Upper lobe of left lung (tissue), 4 donors: ENCODE measurements around the gene RNF213.

Experiments
- POLR2A ChIP-seq, 4 donors: fragments of 450-650 bp; IDR thresholded peaks; one replicate each; pipeline ENCODE4 v1.5.1; 2016 to 2017; ENCODE audit warnings: antibody characterized with exemption in 4 of 4, mild to moderate bottlenecking in 2 of 4
- POLR2AphosphoS5 ChIP-seq, 2 donors: sonication (generic); formaldehyde crosslinking; IDR thresholded peaks; one replicate each; pipeline ENCODE4 v1.5.1; 2017; ENCODE audit warnings: antibody characterized with exemption in 2 of 2
- TF ChIP-seq, protein P1 (sequence below), 6 experiments: fragments of 450-650 bp in 4 of 6; fragments of 200-600 bp in 2 of 6; sonication (generic) in 2 of 6; IDR thresholded peaks; one replicate each; pipeline ENCODE4 v1.5.1; 2016 to 2019; ENCODE audit warnings: antibody characterized with exemption in 6 of 6

DNA sequence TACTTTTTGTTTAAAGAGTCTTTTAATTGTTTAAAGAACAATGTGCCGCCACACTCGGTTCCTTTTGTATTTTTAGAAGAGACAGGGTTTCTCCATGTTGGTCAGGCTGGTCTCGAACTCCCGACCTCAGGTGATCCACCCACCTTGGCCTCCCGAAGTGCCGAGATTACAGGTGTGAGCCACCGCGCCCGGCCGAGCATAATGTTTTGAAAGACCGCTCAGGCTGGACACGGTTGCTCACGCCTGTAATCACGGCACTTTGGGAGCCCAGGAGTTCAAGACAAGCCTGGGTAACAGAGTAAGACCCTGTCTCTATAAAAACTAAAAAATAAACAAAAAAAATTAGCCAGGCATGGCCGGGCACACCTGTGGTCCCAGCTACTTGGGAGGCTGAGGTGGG lies 59.8 kb downstream of the RNF213 start:
- TF ChIP-seq, protein P1, sequence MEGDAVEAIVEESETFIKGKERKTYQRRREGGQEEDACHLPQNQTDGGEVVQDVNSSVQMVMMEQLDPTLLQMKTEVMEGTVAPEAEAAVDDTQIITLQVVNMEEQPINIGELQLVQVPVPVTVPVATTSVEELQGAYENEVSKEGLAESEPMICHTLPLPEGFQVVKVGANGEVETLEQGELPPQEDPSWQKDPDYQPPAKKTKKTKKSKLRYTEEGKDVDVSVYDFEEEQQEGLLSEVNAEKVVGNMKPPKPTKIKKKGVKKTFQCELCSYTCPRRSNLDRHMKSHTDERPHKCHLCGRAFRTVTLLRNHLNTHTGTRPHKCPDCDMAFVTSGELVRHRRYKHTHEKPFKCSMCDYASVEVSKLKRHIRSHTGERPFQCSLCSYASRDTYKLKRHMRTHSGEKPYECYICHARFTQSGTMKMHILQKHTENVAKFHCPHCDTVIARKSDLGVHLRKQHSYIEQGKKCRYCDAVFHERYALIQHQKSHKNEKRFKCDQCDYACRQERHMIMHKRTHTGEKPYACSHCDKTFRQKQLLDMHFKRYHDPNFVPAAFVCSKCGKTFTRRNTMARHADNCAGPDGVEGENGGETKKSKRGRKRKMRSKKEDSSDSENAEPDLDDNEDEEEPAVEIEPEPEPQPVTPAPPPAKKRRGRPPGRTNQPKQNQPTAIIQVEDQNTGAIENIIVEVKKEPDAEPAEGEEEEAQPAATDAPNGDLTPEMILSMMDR (IDR thresholded peaks at IDR 0.05), result no peak
- TF ChIP-seq POLR2AphosphoS5 (IDR thresholded peaks at IDR 0.05) (no peak), POLR2A (IDR thresholded peaks at IDR 0.05) (no peak)
